H1 (cell line): ENCODE data around the gene MGME1. TPM values are rescaled to one million over a fixed set of nuclear protein-coding genes. Genes with fewer than 3 reads are reported as not detected.

Experiments used
- BCL11A ChIP-seq, 2 experiments: IDR thresholded peaks; one replicate each; pipeline ENCODE4 v1.6.1; 2011; ENCODE audit warnings: low read depth in 2 of 2, low read length in 2 of 2, mild to moderate bottlenecking in 2 of 2
- CBX5 ChIP-seq: fragments of 300-800, 300-1000 bp; sonication (generic); IDR thresholded peaks from 2 replicates; pipeline ENCODE4 v1.7.1; 2016; ENCODE audit warnings: antibody characterized with exemption, low read length, low read depth
- CEBPB ChIP-seq: IDR thresholded peaks from 2 replicates; pipeline ENCODE4 v1.6.1; 2012; ENCODE audit warnings: low read depth, low read length
- CREB1 ChIP-seq: IDR thresholded peaks from 2 replicates; pipeline ENCODE4 v1.6.1; 2012; ENCODE audit warnings: inconsistent platforms
- CTCF ChIP-seq, 3 experiments: IDR thresholded peaks; 1 replicate in 2 of 3; 2 replicates in 1 of 3; pipeline versions ENCODE4 v1.5.1 to v1.6.1; 2011; ENCODE audit warnings: low read length in 3 of 3, mild to moderate bottlenecking in 3 of 3, inconsistent platforms in 2 of 3, low read depth in 1 of 3, moderate library complexity in 1 of 3; ENCODE audit not compliant: insufficient read depth in 1 of 3; ENCODE audit errors: control extremely low read depth in 1 of 3
- E2F6 ChIP-seq: IDR thresholded peaks from 2 replicates; pipeline ENCODE4 v1.6.1; 2012; ENCODE audit warnings: inconsistent platforms
- EZH2 ChIP-seq: fragments of 200-600 bp; sonication (generic); IDR thresholded peaks from 2 replicates; pipeline ENCODE4 v1.7.1; 2012; ENCODE audit warnings: low read depth, mild to moderate bottlenecking, moderate library complexity, low read length, inconsistent platforms; ENCODE audit not compliant: severe bottlenecking
- GTF2F1 ChIP-seq: IDR thresholded peaks from 2 replicates; pipeline ENCODE4 v1.6.1; 2012; ENCODE audit warnings: low read depth, low read length, improper control_type of control experiment, borderline replicate concordance
- HDAC6 ChIP-seq: IDR thresholded peaks from one replicate; pipeline ENCODE4 v1.7.1; 2012; ENCODE audit warnings: low read depth, mild to moderate bottlenecking, inconsistent platforms, low read length, moderate library complexity
- KDM4A ChIP-seq: IDR thresholded peaks from one replicate; pipeline ENCODE4 v1.7.1; 2012; ENCODE audit warnings: low read depth, mild to moderate bottlenecking, moderate library complexity, low read length, inconsistent platforms; ENCODE audit not compliant: severe bottlenecking
- PHF8 ChIP-seq: fragments of 200-600 bp; sonication (generic); conservative IDR thresholded peaks from 2 replicates; pipeline ENCODE4 v1.7.1; 2012; ENCODE audit warnings: low read depth, mild to moderate bottlenecking, inconsistent platforms, low read length, moderate library complexity
- POLR2A ChIP-seq, 2 experiments: IDR thresholded peaks; 1 replicate in 1 of 2; 2 replicates in 1 of 2; pipeline ENCODE4 v1.6.1; 2011; ENCODE audit warnings: low read depth in 2 of 2, low read length in 2 of 2, mild to moderate bottlenecking in 2 of 2; ENCODE audit errors: control extremely low read depth in 1 of 2
- POLR2AphosphoS5 ChIP-seq: IDR thresholded peaks from 2 replicates; pipeline ENCODE4 v1.6.1; 2011; ENCODE audit warnings: low read depth, low read length
- POU5F1 ChIP-seq: IDR thresholded peaks from 2 replicates; pipeline ENCODE4 v1.6.1; 2011; ENCODE audit warnings: low read depth, mild to moderate bottlenecking, low read length, moderate library complexity
- RBBP5 ChIP-seq: IDR thresholded peaks from 2 replicates; pipeline ENCODE4 v1.7.1; 2012; ENCODE audit warnings: low read depth, mild to moderate bottlenecking, inconsistent platforms, low read length, moderate library complexity, borderline replicate concordance
- RXRA ChIP-seq: IDR thresholded peaks from 2 replicates; pipeline ENCODE4 v1.6.1; 2011; ENCODE audit warnings: low read depth, mild to moderate bottlenecking, low read length, moderate library complexity; ENCODE audit not compliant: insufficient read depth
- SAP30 ChIP-seq: fragments of 300-600 bp; sonication (generic); IDR thresholded peaks from 2 replicates; pipeline ENCODE4 v1.7.1; 2012; ENCODE audit warnings: low read length, moderate library complexity, mild to moderate bottlenecking, inconsistent platforms; ENCODE audit not compliant: insufficient read depth, insufficient replicate concordance
- SP4 ChIP-seq: IDR thresholded peaks from 2 replicates; pipeline ENCODE4 v1.6.1; 2012; ENCODE audit warnings: low read length, inconsistent platforms
- SRF ChIP-seq: IDR thresholded peaks from 2 replicates; pipeline ENCODE4 v1.6.1; 2011; ENCODE audit warnings: mild to moderate bottlenecking, low read depth, low read length, moderate library complexity
- TAF1 ChIP-seq: IDR thresholded peaks from 2 replicates; pipeline ENCODE4 v1.6.1; 2011; ENCODE audit warnings: mild to moderate bottlenecking, low read depth, low read length
- TEAD4 ChIP-seq: IDR thresholded peaks from 2 replicates; pipeline ENCODE4 v1.6.1; 2012; ENCODE audit warnings: low read depth, low read length, inconsistent platforms, mixed read lengths
- YY1 ChIP-seq: IDR thresholded peaks from 2 replicates; pipeline ENCODE4 v1.6.1; 2011; ENCODE audit warnings: low read depth, mild to moderate bottlenecking, low read length
- polyA plus RNA-seq, 7 experiments: library from polyadenylated mRNA; depleted of rRNA in 3 of 7; stranded (reverse) in 5 of 7; unstranded in 2 of 7; fragments of >200 nt in 5 of 7; fragments of 200-250 nt in 2 of 7; gene quantifications; 1 replicate in 5 of 7; 2 replicates in 1 of 7; 4 replicates in 1 of 7; pipeline versions ENCODE4 v1.2.1 to v1.2.3, GENCODE V29; 2011 to 2013; ENCODE audit warnings: missing spikeins in 2 of 7, mixed read lengths in 2 of 7
- total RNA-seq: library from RNA; stranded (reverse); fragmentation: NEBNext Ultra II Directional; extraction: Animal tissue kit (Norgen Biotek cat#: 25700); gene quantifications from 2 replicates; pipeline ENCODE4 v1.2.1, GENCODE V29; 2021

MGME1 gene
- total and polyA plus RNA-seq, 2 of the 8 experiments (the other 6 are each of a cell fraction or from before 2014, with no cell fraction given): 27.7 to 59.0 TPM

GRCh38 chr20:17968366-17969277 is at the start of gene MGME1, which contains the start of gene SNX5 (continued):
- TF ChIP-seq CEBPB: no peak
- peak; percentile 96 for TF ChIP-seq CREB1
- TF ChIP-seq PHF8: peak; percentile 69
- peak; percentile 99 for TF ChIP-seq POLR2AphosphoS5
- TF ChIP-seq E2F6: peak; percentile 88
- no peak for TF ChIP-seq CBX5
- TF ChIP-seq TEAD4: peak; percentile 41; the same call in 1 of the 2 replicates
- peak; percentile 32 for TF ChIP-seq SP4
- TF ChIP-seq KDM4A: peak; percentile 45
- no peak for TF ChIP-seq SRF
- TF ChIP-seq TAF1: peak; percentile 98
- TF ChIP-seq POU5F1: no peak
- peak; percentile 10; the same call in 1 of the 2 replicates for TF ChIP-seq RBBP5
- peak; percentile 97 to 98 for TF ChIP-seq POLR2A (IDR thresholded peaks at IDR 0.05; ENCODE audit: control extremely low read depth in 1 of 2, low read depth in 2 of 2, low read length in 2 of 2)
- TF ChIP-seq CTCF (IDR thresholded peaks at IDR 0.05; ENCODE audit: control extremely low read depth in 1 of 3, insufficient read depth in 1 of 3, low read depth in 1 of 3, low read length in 3 of 3): no peak
- no peak for TF ChIP-seq BCL11A (IDR thresholded peaks at IDR 0.05; ENCODE audit: low read depth in 2 of 2, low read length in 2 of 2)
- TF ChIP-seq RXRA: no peak
- peak; percentile 90 for TF ChIP-seq GTF2F1
- TF ChIP-seq SAP30: no peak
- TF ChIP-seq HDAC6: no peak
- no peak for TF ChIP-seq EZH2
- TF ChIP-seq YY1: peak; percentile 98
